Measurements from ENCODE around the gene PACRG.

PACRG gene

DNA sequence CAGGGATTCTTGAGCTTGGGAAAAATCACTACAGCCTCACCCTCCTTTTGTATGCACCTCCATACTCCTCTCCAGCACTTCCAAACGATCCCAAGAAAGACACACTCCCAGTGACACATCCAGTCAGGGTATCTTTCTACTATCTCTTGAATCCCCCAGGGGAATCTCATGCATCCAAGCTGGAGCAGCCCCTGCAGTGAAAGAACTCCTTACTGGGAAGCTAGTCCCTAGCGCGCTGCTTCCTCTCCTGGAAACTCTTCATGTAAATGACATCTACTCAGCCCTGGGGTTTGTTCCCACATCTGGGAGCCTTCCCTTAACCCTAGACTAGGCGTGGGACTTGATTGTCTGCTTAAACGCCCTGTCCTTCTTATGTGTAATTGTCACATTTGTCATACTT is 357.7 kb downstream of the PACRG start:
- DNase-seq (ENCODE audit: low read depth in 2 of 2): no peak

DNA sequence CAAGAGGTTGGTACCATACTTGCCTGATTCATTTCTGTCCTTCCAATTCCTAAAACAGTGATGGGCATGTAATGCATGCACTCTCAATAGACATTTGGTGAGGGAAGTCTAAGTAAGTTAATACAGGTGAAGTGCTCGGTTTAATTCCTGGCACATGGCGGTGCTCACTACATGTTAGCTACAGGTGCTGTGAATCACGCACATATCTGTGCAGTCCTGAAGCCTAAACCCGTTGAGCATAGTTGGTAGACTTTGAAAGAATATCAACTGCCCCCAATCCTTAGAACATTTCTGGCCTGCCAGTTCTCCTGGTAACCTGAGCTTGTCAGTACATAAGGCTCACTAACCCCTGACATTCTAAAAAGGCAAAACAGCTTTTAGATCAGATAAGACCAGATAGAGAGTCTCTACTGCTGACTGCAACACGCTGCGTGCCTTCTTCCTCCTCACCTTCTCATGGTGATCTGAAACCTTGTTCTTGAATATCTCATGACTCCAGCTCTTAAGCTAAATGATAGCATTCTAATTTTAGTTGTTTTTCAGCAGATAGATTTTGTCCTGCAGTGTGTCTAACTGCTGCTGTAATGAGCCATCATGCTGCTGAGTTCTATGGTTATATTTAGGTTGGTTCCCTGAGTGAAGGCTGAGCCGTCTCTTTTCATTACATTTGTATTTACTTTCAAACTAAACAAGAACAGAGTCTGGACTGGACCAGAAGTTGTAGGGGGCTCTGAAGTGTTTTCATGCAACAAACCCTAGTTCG is 358.3 kb downstream of the PACRG start:
- no peak for DNase-seq (ENCODE audit: low read depth in 2 of 2)

DNA sequence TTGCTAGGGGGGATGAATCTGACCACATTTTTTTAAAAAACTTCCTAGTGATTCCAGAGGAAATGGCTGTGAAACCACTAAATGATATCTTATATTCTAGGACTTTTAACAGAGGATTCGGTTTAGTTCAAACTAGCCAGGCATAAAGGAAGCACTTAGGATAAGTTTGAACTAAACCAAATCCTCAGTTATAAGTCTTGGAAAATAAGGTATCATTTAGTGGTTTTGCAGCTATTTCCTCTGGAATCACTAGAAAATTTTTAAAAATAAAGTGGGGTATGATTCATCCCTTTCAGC is 358.8 kb downstream of the PACRG start:
- no peak for DNase-seq (ENCODE audit: low read depth in 2 of 2)

GRCh38 chr6:163087981-163088380 is 360.2 kb downstream of the PACRG start:
- no peak for DNase-seq (ENCODE audit: low read depth in 2 of 2)

GRCh38 chr6:163092876-163093275 is 365.1 kb downstream of the PACRG start:
- DNase-seq (ENCODE audit: low read depth in 2 of 2): no peak

DNA sequence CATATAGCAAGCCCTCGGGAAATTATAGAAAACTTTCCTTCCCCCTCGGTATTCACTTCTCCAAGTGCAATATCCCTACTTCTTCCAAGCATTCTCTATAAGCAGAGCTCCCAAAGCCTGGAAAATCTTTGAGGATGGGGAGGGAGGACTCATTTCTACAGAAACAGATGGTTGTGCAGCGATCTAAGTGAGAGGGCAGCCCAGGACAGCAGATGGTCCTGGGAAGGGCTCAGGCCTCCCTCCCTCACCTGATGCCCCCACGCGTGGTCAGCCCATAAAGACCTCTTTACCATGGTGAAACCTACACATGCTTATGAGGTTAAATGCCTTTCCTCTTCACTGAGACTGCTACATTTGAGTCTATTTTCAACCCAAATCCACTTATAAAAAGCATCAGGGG is 367.1 kb downstream of the PACRG start:
- no peak for DNase-seq (ENCODE audit: low read depth in 2 of 2)

- no peak for DNase-seq (ENCODE audit: low read depth in 2 of 2)
Measured at GRCh38 chr6:163095401-163095800, 367.6 kb downstream of the PACRG start.

GRCh38 chr6:163098827-163099479 is 371.2 kb downstream of the PACRG start:
- DNase-seq (ENCODE audit: low read depth in 2 of 2): no peak

DNA sequence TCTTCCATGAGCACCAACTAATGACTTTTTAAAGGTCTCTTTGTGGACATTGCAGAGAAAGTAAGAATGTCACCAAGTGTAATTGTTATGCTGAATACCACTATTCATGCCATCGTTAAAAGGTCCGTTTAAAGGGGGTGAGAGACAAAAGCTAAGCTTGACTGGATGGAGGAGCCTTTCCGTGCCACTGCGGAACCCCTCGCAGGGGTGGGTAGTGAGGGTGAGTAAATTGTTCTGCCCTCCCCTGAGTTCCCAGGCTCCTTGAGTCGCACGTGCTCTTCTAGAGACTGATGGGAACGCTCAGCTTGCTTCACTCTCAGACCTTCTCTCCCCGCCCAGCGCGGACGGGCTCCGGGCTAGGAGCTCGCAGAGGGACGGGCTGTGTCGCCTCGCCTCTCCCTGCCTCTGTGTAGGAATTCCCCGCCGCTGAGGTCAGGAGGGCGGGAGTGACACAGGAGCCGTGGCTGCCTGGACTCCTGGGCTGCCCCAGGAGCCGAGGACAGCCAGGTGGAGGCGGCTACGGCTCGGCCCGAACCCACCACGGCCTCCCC is 371.9 kb downstream of the PACRG start:
- DNase-seq (ENCODE audit: low read depth in 2 of 2): no peak

GRCh38 chr6:163100259-163100658 is 372.5 kb downstream of the PACRG start:
- no peak for DNase-seq (ENCODE audit: low read depth in 2 of 2)

DNA sequence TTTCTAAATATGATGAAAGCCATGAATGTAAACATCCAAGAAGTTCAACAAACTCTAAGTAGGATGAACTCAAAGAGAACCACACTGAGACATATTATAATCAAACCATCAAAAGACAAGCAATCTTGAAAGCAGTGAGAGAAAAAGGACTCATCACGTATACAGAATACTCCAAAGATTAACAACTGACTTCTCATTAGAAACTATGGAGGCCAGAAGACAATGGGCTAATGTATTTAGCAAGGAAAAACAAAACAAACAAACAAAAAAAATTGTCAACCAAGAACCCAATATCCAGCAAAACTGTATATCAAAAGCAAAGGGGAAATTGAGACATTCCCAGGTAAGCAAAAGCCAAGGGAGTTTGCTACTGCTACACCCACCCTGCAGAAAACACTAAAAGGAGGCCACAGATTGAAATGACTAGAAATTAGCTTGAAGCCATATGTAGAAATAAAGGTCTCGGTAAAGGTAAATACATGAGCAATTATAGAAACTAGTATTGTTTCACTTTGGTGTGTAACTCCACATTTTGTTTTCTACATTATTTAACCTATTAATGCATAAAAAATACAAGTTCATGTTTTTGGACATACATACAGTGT is 385.7 kb downstream of the PACRG start:
- DNase-seq (ENCODE audit: low read depth in 2 of 2): no peak

- DNase-seq (ENCODE audit: low read depth in 2 of 2): no peak
Measured at GRCh38 chr6:163118941-163119340, 391.2 kb downstream of the PACRG start.

GRCh38 chr6:163120223-163120622 is 392.4 kb downstream of the PACRG start:
- no peak for DNase-seq (ENCODE audit: low read depth in 2 of 2)

DNA sequence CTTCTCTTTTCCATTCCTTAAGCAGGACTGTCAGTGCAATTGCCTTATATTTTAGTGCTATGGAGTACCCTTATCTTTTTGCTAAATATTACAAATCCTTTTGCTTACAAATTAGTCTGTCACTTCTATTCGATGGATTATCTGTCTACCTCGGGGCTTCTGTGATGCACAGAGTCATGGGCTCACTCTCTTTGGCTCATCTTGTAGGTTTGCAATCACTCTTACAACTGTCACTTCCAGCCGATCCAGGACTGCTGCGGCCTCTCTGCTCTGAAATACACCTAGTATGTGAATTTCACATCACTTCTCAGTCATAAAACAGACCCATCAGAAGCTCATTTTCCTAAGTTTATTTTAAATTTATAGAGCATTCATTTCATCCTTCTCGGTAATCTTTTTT is 393.5 kb downstream of the PACRG start:
- no peak for DNase-seq (ENCODE audit: low read depth in 2 of 2)

GRCh38 chr6:163122365-163122764 is 394.6 kb downstream of the PACRG start:
- DNase-seq (ENCODE audit: low read depth in 2 of 2): no peak

GRCh38 chr6:163123098-163123497 is 395.3 kb downstream of the PACRG start:
- no peak for DNase-seq (ENCODE audit: low read depth in 2 of 2)

- no peak for DNase-seq (ENCODE audit: low read depth in 2 of 2)
Measured at GRCh38 chr6:163126741-163127140, 399.0 kb downstream of the PACRG start.

- DNase-seq (ENCODE audit: low read depth in 2 of 2): no peak
Measured at GRCh38 chr6:163127587-163127986, 399.8 kb downstream of the PACRG start.

DNA sequence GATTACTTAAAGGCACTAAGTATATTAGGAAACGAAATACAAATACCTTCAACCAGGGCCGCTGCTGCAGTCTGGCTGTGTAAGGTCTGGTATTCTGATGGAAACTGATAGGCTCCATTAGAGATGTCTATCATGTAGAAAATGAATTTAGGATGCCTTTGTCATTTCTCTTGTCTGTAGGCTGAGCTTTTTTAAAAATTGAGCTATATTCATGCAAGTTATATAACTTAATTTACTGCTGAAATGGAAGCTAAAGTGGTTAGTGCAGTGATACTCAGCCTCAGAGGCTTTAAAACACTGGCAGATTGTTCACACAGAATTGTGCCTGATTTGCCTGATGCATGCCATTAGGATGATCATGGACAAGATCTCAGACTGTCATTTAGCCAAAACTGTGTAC is 400.6 kb downstream of the PACRG start:
- DNase-seq (ENCODE audit: low read depth in 2 of 2): no peak

DNA sequence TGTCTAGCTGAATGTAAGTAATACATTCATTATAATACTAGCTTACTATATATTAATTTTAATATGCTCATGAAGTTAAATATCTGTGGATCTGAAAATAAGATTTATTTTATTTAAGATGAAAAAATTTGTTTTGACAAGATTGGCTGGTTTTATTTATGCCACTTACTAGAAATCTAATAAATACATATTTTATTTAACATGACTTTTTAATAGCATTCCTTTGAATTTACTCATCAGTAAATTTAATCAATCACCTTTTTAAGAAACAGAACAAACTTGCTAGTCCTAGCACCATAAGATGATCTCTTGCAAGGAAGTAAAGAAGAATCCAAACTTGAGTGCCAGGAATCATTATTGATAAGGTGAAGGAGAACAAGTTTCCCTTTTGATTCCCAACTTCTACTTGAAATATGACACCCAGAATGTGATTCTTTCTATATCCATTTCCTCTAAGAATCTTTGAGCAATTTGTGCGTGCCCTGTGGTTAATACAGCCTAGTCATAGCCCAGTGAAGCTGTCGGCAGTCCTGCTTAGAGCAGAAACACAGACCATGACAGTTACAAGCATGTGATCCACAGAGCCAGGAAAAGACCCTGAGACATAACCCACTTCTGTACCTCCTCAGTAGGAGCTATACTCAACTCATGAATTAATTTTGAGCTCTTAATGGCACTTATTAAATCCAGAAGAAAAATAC is 404.4 kb downstream of the PACRG start:
- no peak for DNase-seq (ENCODE audit: low read depth in 2 of 2)

DNA sequence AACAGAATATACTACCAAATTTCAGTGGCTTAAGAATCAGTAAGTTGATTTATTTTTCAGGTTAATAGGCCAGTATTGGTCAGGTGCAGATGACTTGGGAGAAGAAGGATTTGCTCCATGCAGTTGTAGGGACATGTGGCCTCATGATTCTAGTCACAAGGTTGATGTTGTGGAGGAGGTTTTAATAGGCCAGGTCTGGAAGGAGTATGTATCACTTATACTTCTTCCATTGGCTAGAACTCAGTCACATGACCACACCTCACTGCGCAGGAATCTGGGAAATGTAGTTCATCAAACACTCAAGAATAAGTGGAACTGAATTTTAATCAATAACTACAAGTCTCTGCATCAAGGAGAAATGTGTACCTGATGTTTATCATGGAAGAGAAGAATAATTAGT is 405.2 kb downstream of the PACRG start:
- DNase-seq (ENCODE audit: low read depth in 2 of 2): no peak

DNA sequence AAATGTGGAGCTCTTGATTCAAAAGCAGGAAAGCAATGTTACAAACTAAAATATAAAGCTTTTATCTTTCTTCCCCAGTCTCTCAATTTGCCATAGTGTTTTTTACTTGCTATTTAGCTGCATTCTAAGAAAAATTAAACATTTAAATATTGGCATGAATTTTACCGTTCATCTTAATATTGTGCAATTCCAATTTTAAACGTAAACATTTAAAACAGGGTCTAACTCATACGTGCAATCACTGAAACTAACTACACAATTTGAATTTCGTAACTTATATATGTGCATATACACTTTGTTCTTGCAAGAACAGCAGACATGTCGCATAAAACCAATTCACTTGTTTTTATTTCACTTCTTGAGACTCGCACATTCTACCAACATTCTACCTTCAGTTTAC is 405.9 kb downstream of the PACRG start:
- DNase-seq (ENCODE audit: low read depth in 2 of 2): no peak
